NCI-H69 (cell line): Measurements from ENCODE around the gene KLHDC2.
"Not testable (repeated sequence)": the region's sequence is repeated elsewhere in the genome, so short reads cannot be mapped to it uniquely, and the experiment has no call there.

Experiments
- DNase-seq: peaks from one replicate; lab custom pipeline; 2025; lab: John Stamatoyannopoulos, UW

KLHDC2 gene, protein sequence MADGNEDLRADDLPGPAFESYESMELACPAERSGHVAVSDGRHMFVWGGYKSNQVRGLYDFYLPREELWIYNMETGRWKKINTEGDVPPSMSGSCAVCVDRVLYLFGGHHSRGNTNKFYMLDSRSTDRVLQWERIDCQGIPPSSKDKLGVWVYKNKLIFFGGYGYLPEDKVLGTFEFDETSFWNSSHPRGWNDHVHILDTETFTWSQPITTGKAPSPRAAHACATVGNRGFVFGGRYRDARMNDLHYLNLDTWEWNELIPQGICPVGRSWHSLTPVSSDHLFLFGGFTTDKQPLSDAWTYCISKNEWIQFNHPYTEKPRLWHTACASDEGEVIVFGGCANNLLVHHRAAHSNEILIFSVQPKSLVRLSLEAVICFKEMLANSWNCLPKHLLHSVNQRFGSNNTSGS

DNA sequence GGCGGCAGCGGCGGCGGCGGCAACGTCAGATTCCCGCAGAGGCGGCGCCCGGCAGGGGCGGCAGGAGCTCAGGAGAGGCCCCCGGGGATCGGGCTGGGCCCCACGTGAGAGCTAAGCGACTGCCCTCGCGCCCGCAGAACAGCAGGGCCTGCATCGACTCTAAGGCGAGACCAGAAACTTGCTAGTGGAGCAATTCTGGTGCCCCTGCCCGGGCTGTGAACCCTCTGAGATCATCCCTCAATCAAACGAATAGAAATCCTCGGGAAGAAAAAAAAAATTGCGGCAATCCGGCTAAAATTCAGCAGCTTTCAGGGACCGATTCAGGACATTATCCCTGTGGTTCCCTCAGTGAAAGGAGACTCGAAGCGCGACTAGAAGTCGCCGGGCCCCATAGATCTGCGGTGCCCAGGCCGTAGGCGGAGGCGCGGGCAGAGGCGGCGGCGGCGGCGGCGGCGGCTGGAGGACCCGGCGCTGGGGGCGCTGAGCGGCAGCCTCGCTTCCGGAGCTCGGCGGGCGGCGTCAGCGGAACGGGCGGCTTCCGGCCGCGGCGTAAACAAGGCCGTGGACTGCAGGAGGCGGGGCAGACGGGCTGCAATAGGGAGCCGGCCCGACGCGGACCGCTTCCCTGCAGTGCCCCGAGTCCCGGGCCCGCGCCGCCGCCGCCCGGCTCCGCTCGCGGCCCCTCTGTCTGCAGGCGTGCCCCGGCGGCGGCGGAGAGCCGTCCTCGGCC, at the start of gene KLHDC2:
Gene KLHDC2 (plus strand): TSS at position 583 of the 730 bp plus-strand sequence. CDS start 316 bp downstream, outside the sequence.
- DNase-seq = peak; percentile 96

- DNase-seq = no peak
Observed at GRCh38 chr14:49720744-49721143, 47.2 kb upstream of the KLHDC2 start.

DNA sequence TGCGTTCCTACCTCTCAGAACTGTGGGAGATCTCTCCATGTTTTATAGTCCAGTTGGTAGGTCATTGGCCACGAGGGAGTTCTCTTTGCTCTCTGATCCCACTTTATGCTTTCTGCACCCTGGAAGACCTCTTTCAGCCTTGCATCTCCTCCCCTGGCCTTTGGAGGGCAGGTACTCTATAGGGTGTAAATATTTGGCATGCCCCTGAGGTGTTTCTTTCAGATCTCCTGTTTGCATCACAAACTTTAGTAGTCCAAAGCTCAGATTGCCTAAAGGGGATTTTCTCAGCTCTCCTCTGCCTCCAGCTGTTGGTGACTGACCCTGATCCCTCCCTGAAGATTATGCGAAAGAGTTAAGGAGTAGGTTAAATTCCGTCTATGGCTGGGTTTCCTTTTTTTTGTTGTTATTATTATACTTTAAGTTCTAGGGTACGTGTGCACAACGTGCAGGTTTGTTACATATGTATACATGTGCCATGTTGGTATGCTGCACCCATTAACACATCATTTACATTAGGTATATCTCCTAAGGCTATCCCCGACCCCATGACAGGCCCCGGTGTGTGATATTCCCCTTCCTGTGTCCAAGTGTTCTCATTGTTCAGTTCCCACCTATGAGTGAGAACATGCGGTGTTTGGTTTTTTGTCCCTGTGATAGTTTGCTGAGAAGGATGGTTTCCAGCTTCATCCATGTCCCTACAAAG, 46.1 kb upstream of the KLHDC2 start:
- not testable (repeated sequence) for DNase-seq

DNA sequence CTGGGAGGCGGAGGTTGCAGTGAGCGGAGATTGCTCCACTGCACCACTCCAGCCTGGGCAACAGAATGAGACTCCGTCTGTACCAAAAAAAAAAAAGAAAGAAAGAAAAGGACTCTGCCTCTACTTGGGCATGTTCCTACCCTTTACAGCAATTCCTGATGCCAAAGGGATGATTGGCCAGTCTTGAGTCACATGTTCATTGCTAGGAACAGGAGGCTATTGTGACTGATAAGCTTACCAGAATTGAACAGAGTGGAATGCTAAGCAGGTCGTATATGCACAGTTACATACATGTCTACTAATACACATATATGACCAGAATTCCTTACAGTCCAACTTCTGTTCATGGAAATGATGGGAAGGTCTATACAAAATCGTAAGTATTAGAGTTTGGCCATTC, 40.8 kb upstream of the KLHDC2 start:
- no peak for DNase-seq

DNA sequence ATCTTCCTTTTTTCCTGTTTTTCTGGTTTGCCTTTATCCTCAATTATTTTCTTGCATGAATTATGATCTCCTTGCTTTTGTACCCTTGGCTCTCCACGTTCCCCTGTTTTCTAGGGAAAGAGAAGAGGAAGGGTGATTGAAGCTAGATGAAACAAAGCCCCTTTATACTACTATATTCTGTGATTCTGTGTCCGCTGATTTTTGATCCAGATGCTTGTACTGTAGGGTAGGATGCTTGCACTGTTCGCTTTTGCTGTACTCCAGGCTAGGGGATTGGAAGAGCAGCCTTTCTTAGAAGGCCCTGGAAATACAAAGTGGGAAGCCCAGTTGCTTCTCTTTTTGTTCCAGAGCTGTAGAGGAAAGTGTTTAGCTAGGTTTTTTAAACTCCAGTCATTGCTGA, 35.1 kb upstream of the KLHDC2 start:
- no peak for DNase-seq

- DNase-seq = no peak
Observed at GRCh38 chr14:49733836-49734235, 34.1 kb upstream of the KLHDC2 start.

DNA sequence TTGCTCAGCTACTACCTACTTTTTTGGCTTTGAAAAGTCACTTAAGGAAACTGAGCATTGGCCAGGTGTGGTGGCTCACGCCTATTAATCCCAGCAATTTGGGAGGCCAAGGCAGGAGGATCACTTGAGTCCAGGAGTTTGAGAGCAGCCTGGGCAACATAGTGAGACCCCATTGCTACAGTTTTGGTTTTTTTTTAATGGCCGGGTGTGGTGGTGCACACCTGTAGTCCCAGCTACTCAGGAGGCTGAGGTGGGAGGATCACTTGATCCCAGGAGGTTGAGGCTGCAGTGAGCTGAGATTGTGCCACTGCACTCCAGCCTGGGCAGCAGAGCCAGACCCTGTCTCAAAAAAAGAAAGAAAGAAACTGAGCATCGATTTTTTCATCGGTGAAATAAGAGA, 32.3 kb upstream of the KLHDC2 start:
- not testable (repeated sequence) for DNase-seq

DNA sequence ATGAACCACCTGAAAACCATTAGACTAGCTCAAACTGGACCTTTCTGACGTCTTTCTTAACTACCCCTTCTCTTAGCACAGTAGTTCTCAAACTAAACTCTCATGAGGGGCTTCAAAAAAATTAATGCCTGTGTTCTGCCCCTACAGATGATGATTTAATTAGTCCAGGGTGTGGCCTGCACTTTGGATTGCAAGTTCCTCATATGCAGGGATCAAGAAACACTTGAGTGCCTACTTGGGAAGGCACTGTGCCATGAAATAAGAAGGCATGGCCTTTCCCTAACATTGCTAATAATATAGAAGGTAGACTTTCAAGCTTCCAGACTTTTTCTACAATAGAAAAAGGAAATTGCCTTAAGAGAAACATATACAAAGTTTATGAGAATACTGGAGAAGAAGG, 22.8 kb upstream of the KLHDC2 start:
- DNase-seq = no peak

DNA sequence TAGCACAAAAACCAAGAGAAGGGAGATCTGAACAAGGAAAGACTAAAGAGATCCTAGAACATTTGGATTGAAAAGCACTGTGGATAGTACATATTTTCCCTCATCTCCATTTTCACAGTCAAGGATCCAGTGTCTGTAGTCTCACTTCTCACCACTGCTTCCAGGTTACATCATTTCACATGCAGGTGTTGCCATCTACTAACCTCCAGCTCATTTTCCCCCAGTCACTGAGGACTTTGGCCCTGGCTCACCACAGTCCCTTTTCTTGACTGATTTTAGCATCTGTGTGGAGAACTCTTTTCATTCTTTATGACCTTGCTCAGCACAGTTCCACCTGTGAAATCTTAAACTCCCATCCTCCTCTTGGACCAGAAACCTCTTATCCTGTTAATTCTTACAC, 21.5 kb upstream of the KLHDC2 start:
- not testable (repeated sequence) for DNase-seq

GRCh38 chr14:49754570-49755097, 13.3 kb upstream of the KLHDC2 start:
- no peak for DNase-seq

GRCh38 chr14:49755378-49755777, 12.6 kb upstream of the KLHDC2 start:
- no peak for DNase-seq

DNA sequence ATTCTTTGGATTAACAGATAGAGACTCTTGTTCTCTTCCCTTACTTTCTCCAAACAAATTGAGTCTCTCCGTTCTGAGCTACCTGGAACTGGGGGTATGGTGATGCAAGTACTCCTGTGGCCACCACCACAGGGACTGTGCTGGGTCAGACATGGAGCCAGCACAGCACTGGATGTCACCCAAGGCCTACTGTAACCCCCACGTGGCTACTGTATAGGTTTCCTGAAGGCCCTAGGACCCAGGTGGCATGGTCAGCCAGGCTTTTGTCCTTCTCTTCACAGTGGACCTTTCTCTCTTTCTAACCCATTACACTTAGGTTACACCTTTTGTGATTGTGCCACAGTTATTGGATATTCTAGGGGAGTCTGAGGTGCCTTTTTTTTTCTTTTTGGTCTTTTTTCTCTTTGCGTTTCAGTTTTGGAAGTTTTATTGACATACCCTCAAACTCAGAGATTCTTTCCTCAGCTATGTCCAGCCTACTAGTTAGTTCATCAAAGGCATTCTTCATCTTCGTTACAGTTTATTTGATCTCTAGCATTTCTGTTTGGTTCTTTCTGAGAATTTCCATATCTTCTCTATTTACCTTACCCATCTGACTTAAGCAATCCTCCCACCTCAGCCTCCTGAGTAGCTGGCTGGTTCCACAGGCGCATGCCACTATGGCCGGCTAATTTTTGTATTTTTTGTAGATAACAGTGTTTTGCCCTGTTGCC, 6.0 kb upstream of the KLHDC2 start:
- no peak for DNase-seq

- peak; percentile 42 for DNase-seq
Observed at GRCh38 chr14:49766839-49767238, 1.1 kb upstream of the KLHDC2 start.

DNA sequence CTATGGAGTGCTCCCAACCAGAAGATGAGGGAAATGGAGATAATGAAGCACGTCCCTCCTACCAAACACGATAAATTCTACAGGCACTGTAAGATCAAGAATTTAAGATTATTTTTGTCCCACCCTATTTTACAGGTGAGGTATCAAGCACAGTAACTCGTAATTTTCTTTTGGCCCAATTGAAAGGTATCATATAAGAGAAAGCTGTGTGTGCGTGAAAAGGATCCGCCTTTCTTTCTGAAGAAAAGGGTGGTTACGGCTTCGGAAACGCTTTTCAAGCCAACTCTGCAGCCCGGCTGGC, 733 bp upstream of the KLHDC2 start:
- DNase-seq = no peak

DNA sequence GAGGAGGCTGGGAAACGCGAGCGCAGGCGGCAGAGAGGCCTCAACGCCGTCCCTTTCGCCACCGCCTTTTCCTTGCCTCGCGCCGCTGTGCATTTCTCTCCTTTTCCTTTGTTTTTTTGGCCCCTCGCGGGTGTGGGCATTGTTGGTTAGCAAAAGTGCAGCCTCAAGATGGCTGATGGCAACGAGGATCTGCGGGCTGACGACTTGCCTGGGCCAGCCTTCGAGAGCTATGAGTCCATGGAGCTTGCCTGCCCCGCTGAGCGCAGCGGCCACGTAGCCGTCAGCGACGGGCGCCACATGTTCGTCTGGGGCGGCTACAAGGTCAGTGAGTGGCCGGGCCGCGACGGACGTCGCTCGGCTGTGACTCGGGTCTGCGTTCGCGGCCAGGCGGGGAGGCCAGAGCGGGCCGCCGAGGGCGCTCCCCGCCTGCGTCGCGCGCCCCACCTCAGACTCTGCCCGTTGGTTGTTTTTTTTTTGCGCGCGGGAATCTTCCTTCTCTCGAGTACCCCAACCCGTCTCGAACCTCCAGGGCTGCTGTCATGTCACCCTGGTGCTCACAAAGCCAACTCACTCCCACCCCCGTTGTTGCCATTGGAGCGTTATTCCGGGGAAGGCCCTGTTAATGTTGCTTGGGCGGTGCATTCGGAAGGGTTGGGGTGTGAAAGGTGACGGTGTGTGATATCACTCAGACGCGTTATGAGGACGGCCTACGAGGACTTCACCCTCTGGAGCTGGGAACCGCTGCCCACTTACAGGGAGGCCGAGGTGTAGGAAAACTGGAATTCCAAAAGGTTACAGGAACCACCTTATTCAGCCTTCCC, 558 bp downstream of the KLHDC2 start:
- DNase-seq = peak; percentile 76

DNA sequence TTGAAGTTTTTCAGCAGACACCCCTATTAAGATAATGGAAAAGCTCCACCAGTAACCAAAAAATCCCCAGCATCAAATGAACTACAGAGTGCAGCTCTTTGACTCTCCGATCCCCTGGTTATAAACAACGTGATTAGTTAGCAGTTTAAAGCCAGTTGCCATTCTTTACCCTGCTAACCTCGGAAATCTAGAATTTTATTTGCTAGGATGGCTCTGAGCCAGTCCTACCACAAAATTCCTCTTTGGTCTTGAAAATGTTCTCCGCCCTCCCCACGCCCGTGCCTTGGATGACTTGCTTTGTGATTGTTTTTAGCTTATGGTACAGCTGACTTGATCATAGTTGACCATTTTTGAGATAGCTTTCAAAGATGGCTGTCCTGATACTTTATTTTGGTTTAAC, 1.2 kb downstream of the KLHDC2 start:
- peak; percentile 43 for DNase-seq

DNA sequence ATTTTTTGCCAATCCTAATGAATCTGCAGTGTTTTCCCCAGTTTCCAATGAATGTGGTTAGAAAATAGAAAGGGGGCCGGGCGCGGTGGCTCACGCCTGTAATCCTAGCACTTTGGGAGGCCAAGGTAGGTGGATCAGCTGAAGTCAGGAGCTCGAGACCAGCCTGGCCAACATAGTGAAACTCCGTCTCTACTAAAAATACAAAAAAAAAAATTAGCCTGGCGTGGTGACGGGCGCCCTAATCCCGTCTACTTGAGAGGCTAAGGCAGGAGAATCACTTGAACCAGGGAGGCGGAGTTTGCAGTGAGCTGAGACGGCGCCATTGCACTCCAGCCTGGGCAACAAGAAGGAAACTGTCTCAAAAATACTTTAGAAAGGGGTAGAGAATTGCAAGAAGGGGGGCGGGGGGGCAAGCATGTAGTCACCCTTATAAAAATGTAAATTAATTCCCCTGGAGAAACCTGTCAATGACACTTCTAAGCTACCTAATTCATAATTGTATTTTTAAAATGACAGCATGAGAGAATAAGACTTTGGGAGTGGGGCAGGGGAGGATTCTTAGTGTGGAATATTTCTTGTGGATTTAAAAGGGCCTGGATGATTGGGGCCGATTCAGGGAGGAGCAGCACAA, 1.7 kb downstream of the KLHDC2 start:
- DNase-seq = peak; percentile 22

DNA sequence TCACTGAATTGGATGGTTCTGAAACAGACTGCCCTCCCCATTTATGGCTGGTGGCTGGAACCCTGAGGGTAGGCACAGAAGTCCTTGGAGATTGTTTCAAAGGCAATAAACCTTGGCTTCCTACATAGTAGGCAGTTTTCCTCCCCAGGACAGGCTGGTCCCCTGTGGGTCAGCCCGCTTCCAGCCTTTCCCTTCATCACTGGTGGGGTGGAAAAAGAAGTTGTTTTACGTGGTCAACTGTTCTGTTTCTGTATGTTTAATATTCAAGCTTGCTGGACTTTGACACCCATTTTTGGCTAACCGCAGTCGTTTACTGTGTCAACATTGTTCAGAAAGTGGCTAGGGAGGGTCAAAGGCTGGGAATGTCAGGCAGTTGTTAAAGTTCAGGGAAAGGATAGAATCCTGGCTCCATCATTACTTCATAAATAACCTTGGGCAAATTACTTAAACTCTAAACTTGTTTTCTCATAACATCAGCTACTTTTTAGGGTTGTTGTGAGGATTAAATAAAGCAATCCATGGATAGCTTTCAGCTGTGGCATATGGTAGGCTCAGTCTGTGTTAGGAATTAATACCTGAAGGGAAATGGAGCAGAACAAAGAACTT, 2.4 kb downstream of the KLHDC2 start:
- peak; percentile 47 for DNase-seq

- not testable (repeated sequence) for DNase-seq
Observed at GRCh38 chr14:49771691-49772090, 3.7 kb downstream of the KLHDC2 start.

GRCh38 chr14:49774106-49774505, 6.2 kb downstream of the KLHDC2 start:
- DNase-seq = no peak
